Measurements from ENCODE around the gene TXNIP. TPM values are rescaled to one million over a fixed set of nuclear protein-coding genes. Genes with fewer than 3 reads are reported as not detected.
A peak's percentile ranks its signal among the peaks of the same experiment; 100 is the strongest.

Gene TXNIP
- total RNA-seq, 4 donors from 2014 or later: 739 to 2,947 (median 1,128) TPM

- no peaks in the 10 kb centered on the region for H3K36me3 ChIP-seq
- DNase-seq: no peak
- TF ChIP-seq CTCF (IDR thresholded peaks at IDR 0.05) (no peak), POLR2A (IDR thresholded peaks at IDR 0.05) (no peak)
- no peaks in the 10 kb centered on the region for H3K9me3 ChIP-seq
- intact Hi-C loops (cut with DNase I): loop anchor here (10.0 kb wide), 1 partner anchor 52 kb away; the partner anchor contains the start of genes ANKRD34A and POLR3GL
- H3K4me1 ChIP-seq: peaks cover 4 to 5% of the 10 kb centered on the region in 2 donors
- peaks cover 6% of the 10 kb centered on the region for H3K27me3 ChIP-seq
- H3K27ac ChIP-seq: no peak overlapping the region
- WGBS, 2 donors: 60 to 69% methylated on average over 1 of the region's 1 CpG
- no peak overlapping the region for H3K4me3 ChIP-seq (replicated peaks in 1 of 3)
Measured at GRCh38 chr1:146016891-146017290, 20.5 kb upstream of the TXNIP start.

- 69 to 77% methylated on average over 6 of the region's 6 CpGs for WGBS, 2 donors
- H3K4me3 ChIP-seq (replicated peaks in 1 of 3): no peak overlapping the region
- peaks cover 15 to 21% of the 10 kb centered on the region in 2 donors for H3K4me1 ChIP-seq
- H3K36me3 ChIP-seq: no peaks in the 10 kb centered on the region
- intact Hi-C loops (cut with DNase I): loop anchor here (5.0 to 10.0 kb wide), 2 partner anchors 49 to 121 kb away; partner anchors contain the start of genes ANKRD34A and POLR3GL
- H3K27ac ChIP-seq: no peak overlapping the region
- no peaks in the 10 kb centered on the region for H3K27me3 ChIP-seq
- H3K9me3 ChIP-seq: no peaks in the 10 kb centered on the region
- no peak for DNase-seq
- no peak for TF ChIP-seq CTCF (IDR thresholded peaks at IDR 0.05)
- TF ChIP-seq POLR2A (IDR thresholded peaks at IDR 0.05): no peak
Measured at GRCh38 chr1:146013559-146013922, 17.2 kb upstream of the TXNIP start.

GRCh38 chr1:146012703-146013558, 16.6 kb upstream of the TXNIP start:
- intact Hi-C loops (cut with DNase I): loop anchor here (5.0 to 10.0 kb wide), 2 partner anchors 48 to 121 kb away; partner anchors contain the start of genes ANKRD34A and POLR3GL
- no peak overlapping the region for H3K27ac ChIP-seq
- TF ChIP-seq CTCF (IDR thresholded peaks at IDR 0.05) (peak; percentile 40 to 91 (median 83)), POLR2A (IDR thresholded peaks at IDR 0.05) (no peak)
- no peaks in the 10 kb centered on the region for H3K9me3 ChIP-seq
- H3K27me3 ChIP-seq: no peaks in the 10 kb centered on the region
- no peaks in the 10 kb centered on the region for H3K36me3 ChIP-seq
- H3K4me1 ChIP-seq: peaks cover 15 to 24% of the 10 kb centered on the region in 2 donors
- peak; percentile 46 to 51 for DNase-seq
- no peak overlapping the region for H3K4me3 ChIP-seq (replicated peaks in 1 of 3)
- WGBS, 2 donors: 10 to 13% methylated on average over 4 of the region's 4 CpGs

- no peaks in the 10 kb centered on the region for H3K9me3 ChIP-seq
Measured at GRCh38 chr1:146010126-146010738, 13.9 kb upstream of the TXNIP start.

More at GRCh38 chr1:146010126-146010738, 13.9 kb upstream of the TXNIP start:
- intact Hi-C loops (cut with DNase I): loop anchor here (5.0 to 10.0 kb wide), 2 partner anchors 45 to 118 kb away; partner anchors contain the start of genes ANKRD34A and POLR3GL
- H3K4me3 ChIP-seq (replicated peaks in 1 of 3): no peak overlapping the region
- WGBS, 2 donors: 42 to 44% methylated on average over 8 of the region's 8 CpGs
- H3K27me3 ChIP-seq: no peaks in the 10 kb centered on the region
- H3K4me1 ChIP-seq: peaks cover 15 to 42% of the 10 kb centered on the region in 2 donors
- TF ChIP-seq POLR2A (IDR thresholded peaks at IDR 0.05) (peak in 1 of 2 donors; percentile 24), CTCF (IDR thresholded peaks at IDR 0.05) (no peak)
- peak overlapping the region; percentile 62 to 96 (median 64) for H3K27ac ChIP-seq
- H3K36me3 ChIP-seq: no peaks in the 10 kb centered on the region
- DNase-seq: peak; percentile 86 to 90
